H9 (cell line): ENCODE data around the gene ARHGAP27. TPM values are rescaled to one million over a fixed set of nuclear protein-coding genes. Genes with fewer than 3 reads are reported as not detected.
A peak's percentile ranks its signal among the peaks of the same experiment; 100 is the strongest.

Experiments
- DNase-seq: peaks from one replicate; pipeline ENCODE4 v3.0.0-alpha.2; 2017
- H2AFZ ChIP-seq: one replicate; pipeline ENCODE4 v1.6.1; 2013; ENCODE audit warnings: mild to moderate bottlenecking, low read length, control low read depth, moderate library complexity
- H2AK5ac ChIP-seq: 2 replicates; pipeline ENCODE4 v1.6.1; 2013; ENCODE audit warnings: low read length, control low read depth, mixed read lengths; ENCODE audit not compliant: insufficient read length
- H2BK120ac ChIP-seq: one replicate; pipeline ENCODE4 v1.6.1; 2013; ENCODE audit warnings: low read depth, mild to moderate bottlenecking, low read length, control low read depth, inconsistent platforms; ENCODE audit not compliant: poor library complexity, severe bottlenecking
- H2BK12ac ChIP-seq: 2 replicates; pipeline ENCODE4 v1.6.1; 2013; ENCODE audit warnings: low read length, control low read depth, mixed read lengths, low read depth; ENCODE audit not compliant: insufficient read length
- H2BK15ac ChIP-seq: 2 replicates; pipeline ENCODE4 v1.6.1; 2013; ENCODE audit warnings: low read depth, low read length, control low read depth
- H2BK20ac ChIP-seq: one replicate; pipeline ENCODE4 v1.6.1; 2013; ENCODE audit warnings: low read depth, mild to moderate bottlenecking, low read length, control low read depth, inconsistent platforms; ENCODE audit not compliant: poor library complexity, severe bottlenecking
- H2BK5ac ChIP-seq: 2 replicates; pipeline ENCODE4 v1.6.1; 2013; ENCODE audit warnings: low read length, control low read depth, mixed read lengths; ENCODE audit not compliant: insufficient read length
- H3K14ac ChIP-seq: 2 replicates; pipeline ENCODE4 v1.6.1; 2013; ENCODE audit warnings: low read length, control low read depth; ENCODE audit not compliant: insufficient read depth
- H3K18ac ChIP-seq: 2 replicates; pipeline ENCODE4 v1.6.1; 2013; ENCODE audit warnings: low read depth, mild to moderate bottlenecking, mixed read lengths, low read length, control low read depth; ENCODE audit not compliant: insufficient read length
- H3K23ac ChIP-seq: 2 replicates; pipeline ENCODE4 v1.6.1; 2013; ENCODE audit warnings: low read length, control low read depth, mixed read lengths, low read depth; ENCODE audit not compliant: insufficient read length
- H3K23me2 ChIP-seq: 2 replicates; pipeline ENCODE4 v1.6.1; 2013; ENCODE audit warnings: low read depth, mild to moderate bottlenecking, mixed read lengths, low read length, control low read depth; ENCODE audit not compliant: insufficient read length, poor library complexity, severe bottlenecking
- H3K27ac ChIP-seq: 2 replicates; pipeline ENCODE4 v1.5.1; 2013; ENCODE audit warnings: low read length, control low read depth, mixed read lengths, low read depth; ENCODE audit not compliant: insufficient read length
- H3K27me3 ChIP-seq: 2 replicates; pipeline ENCODE4 v1.6.1; 2013; ENCODE audit warnings: low read length, control low read depth, inconsistent platforms; ENCODE audit not compliant: insufficient read depth
- H3K4ac ChIP-seq: 2 replicates; pipeline ENCODE4 v1.6.1; 2013; ENCODE audit warnings: low read depth, mild to moderate bottlenecking, control low read depth, inconsistent platforms, low read length, moderate library complexity
- H3K4me1 ChIP-seq: 2 replicates; pipeline ENCODE4 v1.6.1; 2013; ENCODE audit warnings: low read length, control low read depth, inconsistent platforms; ENCODE audit not compliant: insufficient read depth
- H3K4me2 ChIP-seq: 2 replicates; pipeline ENCODE4 v1.6.1; 2013; ENCODE audit warnings: low read length, control low read depth, mixed read lengths; ENCODE audit not compliant: insufficient read length, insufficient read depth
- H3K56ac ChIP-seq: 2 replicates; pipeline ENCODE4 v1.6.1; 2013; ENCODE audit warnings: low read depth, mild to moderate bottlenecking, mixed read lengths, low read length, control low read depth; ENCODE audit not compliant: insufficient read length
- H3K79me1 ChIP-seq: 2 replicates; pipeline ENCODE4 v1.6.1; 2013; ENCODE audit warnings: low read depth, mild to moderate bottlenecking, moderate library complexity, low read length, control low read depth, inconsistent platforms; ENCODE audit not compliant: insufficient read depth, poor library complexity, severe bottlenecking
- H3K79me2 ChIP-seq: 2 replicates; pipeline ENCODE4 v1.6.1; 2013; ENCODE audit warnings: low read length, control low read depth, inconsistent platforms; ENCODE audit not compliant: insufficient read depth
- H3K9ac ChIP-seq: 2 replicates; pipeline ENCODE4 v1.6.1; 2013; ENCODE audit warnings: low read length, control low read depth, mixed read lengths; ENCODE audit not compliant: insufficient read length; ENCODE audit errors: extremely low read depth
- H3K9me3 ChIP-seq: one replicate; pipeline ENCODE4 v1.6.1; 2013; ENCODE audit warnings: low read depth, low read length, inconsistent platforms; ENCODE audit not compliant: control insufficient read depth
- H3T11ph ChIP-seq: one replicate; pipeline ENCODE4 v1.6.1; 2013; ENCODE audit warnings: mild to moderate bottlenecking, low read length, control low read depth, inconsistent platforms
- H4K20me1 ChIP-seq: one replicate; pipeline ENCODE4 v1.6.1; 2013; ENCODE audit not compliant: control insufficient read depth, insufficient read length, insufficient read depth
- H4K5ac ChIP-seq: 2 replicates; pipeline ENCODE4 v1.6.1; 2013; ENCODE audit warnings: low read depth, mild to moderate bottlenecking, mixed read lengths, low read length, control low read depth; ENCODE audit not compliant: insufficient read length
- H4K8ac ChIP-seq: replicated peaks from 2 replicates; pipeline ENCODE4 v1.6.1; 2013; ENCODE audit warnings: low read length, control low read depth, mixed read lengths, low read depth; ENCODE audit not compliant: insufficient read length
- H4K91ac ChIP-seq: 2 replicates; pipeline ENCODE4 v1.6.1; 2013; ENCODE audit warnings: low read depth, mild to moderate bottlenecking, moderate library complexity, mixed read lengths, low read length, control low read depth; ENCODE audit not compliant: insufficient read length
- H3K27ac Mint-ChIP-seq, 3 experiments: 2 replicates in 2 of 3; 3 replicates in 1 of 3; pipeline ENCODE4 v1.8.0; 2020 to 2021; ENCODE audit warnings: mixed read lengths in 3 of 3, mild to moderate bottlenecking in 1 of 3, moderate library complexity in 1 of 3
- H3K27me3 Mint-ChIP-seq: 2 replicates; pipeline ENCODE4 v1.8.0; 2021; ENCODE audit warnings: low read depth, mild to moderate bottlenecking, moderate library complexity, mixed read lengths
- H3K36me3 Mint-ChIP-seq, 3 experiments: 2 replicates in 2 of 3; 3 replicates in 1 of 3; pipeline ENCODE4 v1.8.0; 2020 to 2021; ENCODE audit warnings: low read depth in 3 of 3, mixed read lengths in 3 of 3; ENCODE audit not compliant: insufficient read depth in 1 of 3
- H3K4me1 Mint-ChIP-seq, 2 experiments: 2 replicates each; pipeline ENCODE4 v1.8.0; 2020; ENCODE audit warnings: mixed read lengths in 2 of 2
- H3K4me3 Mint-ChIP-seq, 2 experiments: 2 replicates in 1 of 2; 3 replicates in 1 of 2; pipeline ENCODE4 v1.8.0; 2020 to 2021; ENCODE audit warnings: mild to moderate bottlenecking in 2 of 2, mixed read lengths in 2 of 2, moderate library complexity in 1 of 2
- H3K9me3 Mint-ChIP-seq, 2 experiments: 2 replicates in 1 of 2; 3 replicates in 1 of 2; pipeline ENCODE4 v1.8.0; 2020; ENCODE audit warnings: mild to moderate bottlenecking in 2 of 2, mixed read lengths in 2 of 2, moderate library complexity in 1 of 2
- WGBS: extraction: QIAGEN DNeasy Blood & Tissue Kit; methylation state at CpG from one replicate; pipeline ENCODE4 v1.1.7; 2013; ENCODE audit warnings: missing lambda C conversion rate, low lambda C conversion rate, mixed read lengths; ENCODE audit not compliant: insufficient read length; ENCODE audit errors: extremely low coverage; 5-methylcytosine and 5-hydroxymethylcytosine counted together
- total RNA-seq: library from RNA; stranded (reverse); gene quantifications from 2 replicates; pipeline ENCODE4 v1.2.1, GENCODE V29; 2021
- TF ChIP-seq, protein P1 (sequence below): fragments of 200-600 bp; sonication (generic); conservative IDR thresholded peaks from 3 replicates; pipeline ENCODE4 v1.8.0; 2021; ENCODE audit warnings: antibody characterized with exemption, mild to moderate bottlenecking

The ARHGAP27 gene
- total RNA-seq, 1 experiment from 2014 or later = 9.9 TPM

DNA sequence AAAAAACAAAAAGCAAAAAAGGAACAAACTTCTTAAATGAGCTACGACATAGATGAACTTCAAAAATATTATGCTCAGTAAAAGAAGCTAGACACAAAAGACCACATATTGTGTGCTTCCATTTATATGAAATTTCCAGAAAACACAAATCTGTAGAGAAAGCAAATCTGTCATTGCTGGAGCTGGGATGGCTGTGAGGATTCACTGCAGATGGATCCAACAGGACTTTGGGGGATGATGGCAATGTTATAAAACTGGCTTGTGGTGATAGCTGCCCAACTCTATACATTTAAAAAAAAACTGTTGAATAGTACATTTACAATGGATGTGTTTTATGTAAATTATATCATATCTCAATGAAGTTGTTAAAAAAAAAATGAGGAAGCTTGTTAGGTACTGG, 63.2 kb downstream of the ARHGAP27 start:
- no peaks in the 10 kb centered on the region; a peak in 1 of 5 replicates for H3K9me3 Mint-ChIP-seq
- Histone ChIP-seq H4K5ac (no peak overlapping the region), H3T11ph (no peak overlapping the region), H3K56ac (no peak overlapping the region), H3K9ac (no peak overlapping the region), H3K23ac (no peak overlapping the region), H2BK15ac (no peak overlapping the region), H3K23me2 (peaks cover 3% of the 10 kb centered on the region), H2BK20ac (no peak overlapping the region), H4K20me1 (no peaks in the 10 kb centered on the region), H2BK12ac (no peak overlapping the region), H3K4ac (no peak overlapping the region), H3K9me3 (no peaks in the 10 kb centered on the region), H4K8ac (no peak overlapping the region), H3K27me3 (no peaks in the 10 kb centered on the region), H4K91ac (no peak overlapping the region), H3K79me1 (no peaks in the 10 kb centered on the region), H2AFZ (no peak overlapping the region), H3K4me2 (no peak overlapping the region), H3K79me2 (no peaks in the 10 kb centered on the region; the same call in 1 of the 2 replicates), H3K18ac (no peak overlapping the region), H2AK5ac (no peak overlapping the region), H3K27ac (no peak overlapping the region), H2BK120ac (no peak overlapping the region), H3K14ac (no peak overlapping the region), H3K4me1 (peaks cover 8% of the 10 kb centered on the region; the same call in 1 of the 2 replicates), H2BK5ac (no peak overlapping the region)
- TF ChIP-seq, protein P1, sequence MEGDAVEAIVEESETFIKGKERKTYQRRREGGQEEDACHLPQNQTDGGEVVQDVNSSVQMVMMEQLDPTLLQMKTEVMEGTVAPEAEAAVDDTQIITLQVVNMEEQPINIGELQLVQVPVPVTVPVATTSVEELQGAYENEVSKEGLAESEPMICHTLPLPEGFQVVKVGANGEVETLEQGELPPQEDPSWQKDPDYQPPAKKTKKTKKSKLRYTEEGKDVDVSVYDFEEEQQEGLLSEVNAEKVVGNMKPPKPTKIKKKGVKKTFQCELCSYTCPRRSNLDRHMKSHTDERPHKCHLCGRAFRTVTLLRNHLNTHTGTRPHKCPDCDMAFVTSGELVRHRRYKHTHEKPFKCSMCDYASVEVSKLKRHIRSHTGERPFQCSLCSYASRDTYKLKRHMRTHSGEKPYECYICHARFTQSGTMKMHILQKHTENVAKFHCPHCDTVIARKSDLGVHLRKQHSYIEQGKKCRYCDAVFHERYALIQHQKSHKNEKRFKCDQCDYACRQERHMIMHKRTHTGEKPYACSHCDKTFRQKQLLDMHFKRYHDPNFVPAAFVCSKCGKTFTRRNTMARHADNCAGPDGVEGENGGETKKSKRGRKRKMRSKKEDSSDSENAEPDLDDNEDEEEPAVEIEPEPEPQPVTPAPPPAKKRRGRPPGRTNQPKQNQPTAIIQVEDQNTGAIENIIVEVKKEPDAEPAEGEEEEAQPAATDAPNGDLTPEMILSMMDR = no peak
- no peaks in the 10 kb centered on the region for H3K27me3 Mint-ChIP-seq
- H3K4me3 Mint-ChIP-seq = no peak overlapping the region
- peak; percentile 4 for DNase-seq
- 0 out of 7 replicates have a peak overlapping the region, but pooled peaks of 1 of the 3 experiments have one; percentile 37 for H3K27ac Mint-ChIP-seq
- no CpG with 5 or more reads among the region's 1 CpG for WGBS
- H3K36me3 Mint-ChIP-seq = no peaks in the 10 kb centered on the region
- peaks cover 53 to 62% of the 10 kb centered on the region in 2 experiments for H3K4me1 Mint-ChIP-seq
